Effector memory CD8-positive, alpha-beta T cell (primary cell): ENCODE results near the gene NNMT.

Experiments used
- ATAC-seq: fragments of 150-1000 bp; cut with Tn5 transposase; replicated peaks from 2 replicates; pipeline ENCODE4 v1.10.0; 2021; ENCODE audit warnings: mild to moderate bottlenecking, moderate library complexity
- DNase-seq, 3 experiments: peaks; one replicate each; pipeline ENCODE4 v3.0.0; 2021
- H3K27ac Mint-ChIP-seq, 2 donors: one replicate each; pipeline ENCODE4 v1.8.0; 2022; ENCODE audit warnings: mild to moderate bottlenecking in 2 of 2, mixed read lengths in 2 of 2, moderate library complexity in 2 of 2
- H3K27me3 Mint-ChIP-seq, 2 donors: one replicate each; pipeline ENCODE4 v1.8.0; 2022; ENCODE audit warnings: mixed read lengths in 2 of 2
- H3K36me3 Mint-ChIP-seq: one replicate; pipeline ENCODE4 v1.8.0; 2022; ENCODE audit warnings: mild to moderate bottlenecking, moderate library complexity, mixed read lengths; ENCODE audit not compliant: insufficient read depth
- H3K4me1 Mint-ChIP-seq, 2 donors: one replicate each; pipeline ENCODE4 v1.8.0; 2022; ENCODE audit warnings: low read depth in 2 of 2, mixed read lengths in 2 of 2
- H3K4me3 Mint-ChIP-seq, 2 donors: one replicate each; pipeline ENCODE4 v1.8.0; 2022; ENCODE audit warnings: mild to moderate bottlenecking in 2 of 2, mixed read lengths in 2 of 2, moderate library complexity in 2 of 2
- H3K9me3 Mint-ChIP-seq, 2 donors: one replicate each; pipeline ENCODE4 v1.8.0; 2022; ENCODE audit warnings: mixed read lengths in 2 of 2
- total RNA-seq, 9 experiments: gene quantifications; one replicate each; lab custom pipeline; 2026; lab: John Stamatoyannopoulos, UW

The NNMT gene
- 0 to 0.25 (median 0) reads per million in 9 experiments for total RNA-seq

DNA sequence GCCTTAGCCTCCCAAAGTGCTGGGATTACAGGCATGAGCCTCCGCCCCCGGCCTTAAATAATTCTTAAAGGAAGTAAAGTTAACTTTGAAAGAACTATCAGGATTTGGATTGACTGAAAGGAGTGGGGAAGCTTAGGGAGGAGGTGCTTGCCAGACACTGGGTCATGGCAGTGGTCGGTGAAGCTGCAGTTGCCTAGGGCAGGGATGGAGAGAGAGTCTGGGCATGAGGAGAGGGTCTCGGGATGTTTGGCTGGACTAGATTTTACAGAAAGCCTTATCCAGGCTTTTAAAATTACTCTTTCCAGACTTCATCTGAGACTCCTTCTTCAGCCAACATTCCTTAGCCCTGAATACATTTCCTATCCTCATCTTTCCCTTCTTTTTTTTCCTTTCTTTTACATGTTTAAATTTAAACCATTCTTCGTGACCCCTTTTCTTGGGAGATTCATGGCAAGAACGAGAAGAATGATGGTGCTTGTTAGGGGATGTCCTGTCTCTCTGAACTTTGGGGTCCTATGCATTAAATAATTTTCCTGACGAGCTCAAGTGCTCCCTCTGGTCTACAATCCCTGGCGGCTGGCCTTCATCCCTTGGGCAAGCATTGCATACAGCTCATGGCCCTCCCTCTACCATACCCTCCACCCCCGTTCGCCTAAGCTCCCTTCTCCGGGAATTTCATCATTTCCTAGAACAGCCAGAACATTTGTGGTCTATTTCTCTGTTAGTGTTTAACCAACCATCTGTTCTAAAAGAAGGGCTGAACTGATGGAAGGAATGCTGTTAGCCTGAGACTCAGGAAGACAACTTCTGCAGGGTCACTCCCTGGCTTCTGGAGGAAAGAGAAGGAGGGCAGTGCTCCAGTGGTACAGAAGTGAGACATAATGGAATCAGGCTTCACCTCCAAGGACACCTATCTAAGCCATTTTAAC lies at the start of gene NNMT:
Gene NNMT, plus strand, starts transcription at position 724 of the 929 bp plus-strand sequence. Its CDS starts 158 bp downstream, at position 882.
- DNase-seq (no peak), ATAC-seq (no peak)
- Mint-ChIP-seq H3K4me1 (no peaks in the 10 kb centered on the region), H3K27me3 (peaks cover 23 to 30% of the 10 kb centered on the region in 2 donors), H3K4me3 (no peak within 1 kb of the TSS), H3K9me3 (no peaks in the 10 kb centered on the region), H3K36me3 (no peaks in the 10 kb centered on the region), H3K27ac (no peak within 1 kb of the TSS)

- no peaks in the 10 kb centered on the region for H3K9me3 Mint-ChIP-seq
These were observed 49.0 kb upstream of the NNMT start for GRCh38 chr11:114247070-114247789.

GRCh38 chr11:114250180-114250579 lies 46.0 kb upstream of the NNMT start:
- Mint-ChIP-seq H3K27ac (no peak overlapping the region), H3K36me3 (peaks cover 36% of the 10 kb centered on the region)
- no peak for ATAC-seq

More at GRCh38 chr11:114247070-114247789, 49.0 kb upstream of the NNMT start:
- ATAC-seq: no peak
- peak overlapping the region in 1 of 2 donors; percentile 19 for H3K27ac Mint-ChIP-seq
- peaks cover 0 to 16% of the 10 kb centered on the region in 2 donors for H3K4me1 Mint-ChIP-seq
- peaks cover 49% of the 10 kb centered on the region for H3K36me3 Mint-ChIP-seq
- H3K4me3 Mint-ChIP-seq: no peak overlapping the region
- no peak for DNase-seq
- peaks cover 0 to 6% of the 10 kb centered on the region in 2 donors for H3K27me3 Mint-ChIP-seq

GRCh38 chr11:114250993-114251814 lies 45.0 kb upstream of the NNMT start:
- DNase-seq: no peak
- peaks cover 36% of the 10 kb centered on the region for H3K36me3 Mint-ChIP-seq
- H3K4me3 Mint-ChIP-seq: no peak overlapping the region
- no peak for ATAC-seq
- peaks cover 0 to 6% of the 10 kb centered on the region in 2 donors for H3K27me3 Mint-ChIP-seq
- no peak overlapping the region for H3K27ac Mint-ChIP-seq
- H3K9me3 Mint-ChIP-seq: no peaks in the 10 kb centered on the region
- peaks cover 0 to 20% of the 10 kb centered on the region in 2 donors for H3K4me1 Mint-ChIP-seq

More at GRCh38 chr11:114250180-114250579, 46.0 kb upstream of the NNMT start:
- no peak for DNase-seq
- Mint-ChIP-seq H3K27me3 (peaks cover 0 to 6% of the 10 kb centered on the region in 2 donors), H3K9me3 (no peaks in the 10 kb centered on the region), H3K4me3 (no peak overlapping the region), H3K4me1 (peaks cover 0 to 20% of the 10 kb centered on the region in 2 donors)

DNA sequence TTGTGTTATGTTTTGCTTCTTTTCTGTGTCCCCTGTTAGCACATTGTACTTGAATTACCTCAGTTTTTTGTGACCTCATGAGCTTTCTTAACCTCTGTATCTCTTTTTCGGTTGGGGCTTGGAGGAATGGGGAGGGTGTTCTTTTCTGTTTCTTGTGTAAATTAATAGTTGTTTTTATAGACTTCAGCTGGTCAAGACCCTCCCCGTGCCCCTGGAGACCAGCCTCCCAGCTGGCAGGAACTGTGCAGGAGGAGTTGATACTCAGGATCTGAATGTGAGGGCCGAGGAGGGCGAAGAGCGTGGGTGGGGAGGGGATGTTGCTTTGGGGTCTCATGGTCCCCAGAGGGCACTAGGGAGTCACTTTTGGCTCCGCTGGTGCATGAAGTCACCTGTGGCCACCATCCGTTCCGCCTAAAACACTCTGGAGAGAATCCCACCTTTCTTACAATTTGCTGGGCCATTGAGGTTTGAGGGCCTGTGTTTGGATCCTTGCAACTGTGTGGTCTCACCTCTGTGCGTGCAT lies 44.3 kb upstream of the NNMT start:
- ATAC-seq: no peak
- Mint-ChIP-seq H3K9me3 (no peaks in the 10 kb centered on the region), H3K27me3 (peaks cover 0 to 6% of the 10 kb centered on the region in 2 donors), H3K4me1 (peaks cover 0 to 15% of the 10 kb centered on the region in 2 donors), H3K27ac (no peak overlapping the region), H3K4me3 (no peak overlapping the region), H3K36me3 (peaks cover 35% of the 10 kb centered on the region)
- no peak for DNase-seq

DNA sequence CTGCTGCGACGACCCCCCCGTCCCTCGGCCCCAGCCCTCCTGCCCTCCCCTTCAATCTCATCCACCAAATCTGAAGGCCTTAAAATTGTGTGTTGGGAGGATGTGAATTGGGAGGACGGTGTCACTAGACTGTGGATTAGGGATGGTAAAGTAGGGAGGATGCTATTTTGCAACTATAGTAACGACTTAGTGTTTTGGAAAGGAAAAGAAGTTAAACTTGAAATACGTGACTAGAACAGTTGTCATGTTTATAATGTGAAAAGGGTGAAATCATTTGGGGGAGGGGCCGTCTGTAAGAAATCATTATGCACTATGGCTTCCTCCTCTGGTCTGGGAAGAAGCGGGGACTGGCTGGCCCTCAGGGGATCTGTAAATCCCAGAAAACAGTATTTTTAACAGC lies 43.4 kb upstream of the NNMT start:
- peak overlapping the region in 1 of 2 donors; percentile 44 for H3K27ac Mint-ChIP-seq

GRCh38 chr11:114253771-114254170 lies 42.4 kb upstream of the NNMT start:
- no peak overlapping the region for H3K4me3 Mint-ChIP-seq
- DNase-seq (no peak), ATAC-seq (no peak)
- peaks cover 0 to 12% of the 10 kb centered on the region in 2 donors for H3K4me1 Mint-ChIP-seq
- H3K27ac Mint-ChIP-seq: peak overlapping the region in 1 of 2 donors; percentile 44
- H3K27me3 Mint-ChIP-seq: peaks cover 0 to 6% of the 10 kb centered on the region in 2 donors
- peaks cover 26% of the 10 kb centered on the region for H3K36me3 Mint-ChIP-seq
- H3K9me3 Mint-ChIP-seq: no peaks in the 10 kb centered on the region

More for the DNA sequence above, 43.4 kb upstream of the NNMT start:
- Mint-ChIP-seq H3K36me3 (peaks cover 29% of the 10 kb centered on the region), H3K4me1 (peaks cover 0 to 10% of the 10 kb centered on the region in 2 donors), H3K9me3 (no peaks in the 10 kb centered on the region), H3K27me3 (peaks cover 0 to 6% of the 10 kb centered on the region in 2 donors), H3K4me3 (no peak overlapping the region)
- DNase-seq (no peak), ATAC-seq (no peak)

- Mint-ChIP-seq H3K4me3 (no peak overlapping the region), H3K36me3 (peaks cover 26% of the 10 kb centered on the region), H3K4me1 (peaks cover 0 to 15% of the 10 kb centered on the region in 2 donors), H3K27me3 (peaks cover 0 to 6% of the 10 kb centered on the region in 2 donors), H3K27ac (peak overlapping the region in 1 of 2 donors; percentile 27), H3K9me3 (no peaks in the 10 kb centered on the region)
- no peak for ATAC-seq
- no peak for DNase-seq
These were observed 41.5 kb upstream of the NNMT start for GRCh38 chr11:114254571-114255146.

DNA sequence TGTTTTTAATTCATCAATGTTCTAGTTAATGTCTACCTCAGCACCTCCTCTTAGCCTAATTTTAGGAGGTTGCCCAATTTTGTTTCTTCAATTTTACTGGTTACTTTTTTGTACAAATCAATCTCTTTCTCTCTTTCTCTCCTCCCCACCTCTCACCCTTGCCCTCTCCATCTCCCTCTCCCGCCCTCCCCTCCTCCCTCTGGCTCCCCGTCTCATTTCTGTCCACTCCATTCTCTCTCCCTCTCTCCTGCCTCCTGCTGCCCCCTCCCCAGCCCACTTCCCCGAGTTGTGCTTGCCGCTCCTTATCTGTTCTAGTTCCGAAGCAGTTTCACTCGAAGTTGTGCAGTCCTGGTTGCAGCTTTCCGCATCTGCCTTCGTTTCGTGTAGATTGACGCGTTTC lies 40.9 kb upstream of the NNMT start:
- peaks cover 0 to 6% of the 10 kb centered on the region in 2 donors for H3K27me3 Mint-ChIP-seq
- no peaks in the 10 kb centered on the region for H3K9me3 Mint-ChIP-seq
- peaks cover 24% of the 10 kb centered on the region for H3K36me3 Mint-ChIP-seq
- no peak for ATAC-seq
- H3K4me1 Mint-ChIP-seq: peaks cover 0 to 14% of the 10 kb centered on the region in 2 donors
- no peak overlapping the region for H3K4me3 Mint-ChIP-seq
- no peak for DNase-seq
- peak overlapping the region in 1 of 2 donors; percentile 27 for H3K27ac Mint-ChIP-seq

GRCh38 chr11:114256176-114256966 lies 39.8 kb upstream of the NNMT start:
- no peak for ATAC-seq
- Mint-ChIP-seq H3K27ac (no peak overlapping the region), H3K9me3 (no peaks in the 10 kb centered on the region), H3K4me1 (peaks cover 0 to 13% of the 10 kb centered on the region in 2 donors), H3K36me3 (peaks cover 13% of the 10 kb centered on the region), H3K27me3 (peaks cover 0 to 2% of the 10 kb centered on the region in 2 donors), H3K4me3 (no peak overlapping the region)
- no peak for DNase-seq

DNA sequence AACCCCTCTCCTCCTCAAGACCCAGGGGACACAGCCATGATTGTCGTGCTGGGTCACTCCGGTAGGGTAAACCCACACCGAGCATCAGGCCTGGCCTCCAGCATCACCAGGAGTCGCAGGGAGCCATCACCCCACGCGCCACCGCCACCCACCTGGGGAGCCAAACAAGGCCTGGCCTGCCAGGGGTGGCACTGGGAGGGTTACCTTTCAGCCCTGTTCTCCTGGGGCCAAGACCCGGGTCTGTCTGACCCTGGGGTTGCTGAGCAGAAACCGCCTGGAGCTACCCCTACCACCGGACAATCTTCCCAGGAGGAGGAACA lies 39.3 kb upstream of the NNMT start:
- Mint-ChIP-seq H3K27me3 (no peaks in the 10 kb centered on the region), H3K36me3 (peaks cover 8% of the 10 kb centered on the region), H3K9me3 (no peaks in the 10 kb centered on the region), H3K27ac (no peak overlapping the region), H3K4me1 (peaks cover 0 to 13% of the 10 kb centered on the region in 2 donors), H3K4me3 (no peak overlapping the region)
- ATAC-seq: no peak
- no peak for DNase-seq
